HL-60/S4 treated with phorbol 12-myristate 13-acetate at 8.2 ng/mL for 4 days and 3 days (cell line): ENCODE data around the gene TMCO6.
"Not testable (repeated sequence)": the region's sequence is repeated elsewhere in the genome, so short reads cannot be mapped to it uniquely, and the experiment has no call there.

Source experiments
- in situ Hi-C: fragments of 300-500 bp; cut with MboI; formaldehyde crosslinking; loops from 2 replicates; pipeline ENCODE4 v1.15.0; 2022; ENCODE audit warnings: low sequenced_read_pairs

Gene TMCO6

GRCh38 chr5:140630292-140631035, 8.8 kb upstream of the TMCO6 start:
- in situ Hi-C loops = loop anchor here (5.0 kb wide), 1 partner anchor 63 kb away; no protein-coding TSS in a partner anchor

GRCh38 chr5:140631036-140631417, 8.2 kb upstream of the TMCO6 start:
- in situ Hi-C loops = loop anchor here (5.0 kb wide), 1 partner anchor 64 kb away; no protein-coding TSS in a partner anchor

- in situ Hi-C loops = loop anchor here (5.0 kb wide), 1 partner anchor 65 kb away; no protein-coding TSS in a partner anchor
Measured at GRCh38 chr5:140631831-140632365, 7.4 kb upstream of the TMCO6 start.

GRCh38 chr5:140632366-140633020, 6.8 kb upstream of the TMCO6 start:
- in situ Hi-C loops = loop anchor here (5.0 kb wide), 1 partner anchor 65 kb away; no protein-coding TSS in a partner anchor

- in situ Hi-C loops = loop anchor here (5.0 kb wide), 1 partner anchor 66 kb away; no protein-coding TSS in a partner anchor
Measured at GRCh38 chr5:140633021-140633471, 6.2 kb upstream of the TMCO6 start, which contains the start of gene CD14. Gene CD14 (minus strand): TSS chr5:140633175. CDS start chr5:140633071, 104 bp downstream.

- in situ Hi-C loops = loop anchor here (5.0 kb wide), 1 partner anchor 66 kb away; no protein-coding TSS in a partner anchor
Measured at GRCh38 chr5:140633501-140633900, 5.8 kb upstream of the TMCO6 start.

GRCh38 chr5:140634103-140634502, 5.1 kb upstream of the TMCO6 start:
- in situ Hi-C loops = loop anchor here (5.0 kb wide), 1 partner anchor 67 kb away; no protein-coding TSS in a partner anchor

GRCh38 chr5:140635291-140636257, 3.7 kb upstream of the TMCO6 start:
- in situ Hi-C loops = no loop called here

- in situ Hi-C loops = no loop called here
Measured at GRCh38 chr5:140637371-140638100, 1.7 kb upstream of the TMCO6 start.

- in situ Hi-C loops = not testable (repeated sequence)
Measured at GRCh38 chr5:140638898-140639147, 428 bp upstream of the TMCO6 start.

- in situ Hi-C loops = no loop called here
Measured at GRCh38 chr5:140641716-140642115, 2.5 kb downstream of the TMCO6 start.

GRCh38 chr5:140642718-140643117, 3.5 kb downstream of the TMCO6 start:
- in situ Hi-C loops = no loop called here

- in situ Hi-C loops = no loop called here
Measured at GRCh38 chr5:140647042-140647419, 7.8 kb downstream of the TMCO6 start.

- in situ Hi-C loops = no loop called here
Measured at GRCh38 chr5:140658870-140659269, 19.6 kb downstream of the TMCO6 start.

GRCh38 chr5:140660371-140660770, 21.1 kb downstream of the TMCO6 start:
- in situ Hi-C loops = not testable (repeated sequence)

- in situ Hi-C loops = no loop called here
Measured at GRCh38 chr5:140664030-140664358, 24.7 kb downstream of the TMCO6 start.

GRCh38 chr5:140664359-140665119, 25.3 kb downstream of the TMCO6 start, which contains the start of gene WDR55:
Gene WDR55 (plus strand): TSS chr5:140664904. CDS start chr5:140664913, 9 bp downstream.
- in situ Hi-C loops = no loop called here

- in situ Hi-C loops = not testable (repeated sequence)
Measured at GRCh38 chr5:140671035-140671434, 31.8 kb downstream of the TMCO6 start.

GRCh38 chr5:140671472-140672125, 32.3 kb downstream of the TMCO6 start:
- in situ Hi-C loops = no loop called here
